NT2/D1 (cell line): Measurements from ENCODE around the gene SYS1.
A peak's percentile ranks its signal among the peaks of the same experiment; 100 is the strongest.

Experiments used
- DNase-seq: peaks from one replicate; pipeline ENCODE4 v3.0.0-alpha.2; 2011; ENCODE audit warnings: low read depth, low spot score
- H3K27me3 ChIP-seq: 2 replicates; pipeline ENCODE4 v1.6.0; 2011; ENCODE audit warnings: mild to moderate bottlenecking; ENCODE audit not compliant: insufficient read length, insufficient read depth
- H3K36me3 ChIP-seq: 2 replicates; pipeline ENCODE4 v1.6.1; 2011; ENCODE audit warnings: mild to moderate bottlenecking, low read length, mixed read lengths; ENCODE audit not compliant: insufficient read depth, insufficient read length
- H3K4me1 ChIP-seq: 2 replicates; pipeline ENCODE4 v1.5.1; 2011; ENCODE audit not compliant: insufficient read depth, insufficient read length
- H3K4me3 ChIP-seq: 2 replicates; pipeline ENCODE4 v1.5.1; 2011; ENCODE audit warnings: low read depth; ENCODE audit not compliant: insufficient read length
- H3K9ac ChIP-seq: 2 replicates; pipeline ENCODE4 v1.6.0; 2011; ENCODE audit warnings: low read depth; ENCODE audit not compliant: insufficient read length
- H3K9me3 ChIP-seq: 2 replicates; pipeline ENCODE4 v1.5.1; 2011; ENCODE audit warnings: mild to moderate bottlenecking, low read length; ENCODE audit not compliant: insufficient read depth
- SUZ12 ChIP-seq: IDR thresholded peaks from 2 replicates; pipeline ENCODE4 v1.6.1; 2011; ENCODE audit not compliant: insufficient read length, insufficient read depth; ENCODE audit errors: extremely low read depth
- YY1 ChIP-seq: IDR thresholded peaks from 2 replicates; pipeline ENCODE4 v1.6.1; 2011; ENCODE audit not compliant: insufficient read length, insufficient read depth
- ZNF274 ChIP-seq: IDR thresholded peaks from 2 replicates; pipeline ENCODE4 v1.6.1; 2011; ENCODE audit warnings: mild to moderate bottlenecking, low read depth, low read length

The SYS1 gene

DNA sequence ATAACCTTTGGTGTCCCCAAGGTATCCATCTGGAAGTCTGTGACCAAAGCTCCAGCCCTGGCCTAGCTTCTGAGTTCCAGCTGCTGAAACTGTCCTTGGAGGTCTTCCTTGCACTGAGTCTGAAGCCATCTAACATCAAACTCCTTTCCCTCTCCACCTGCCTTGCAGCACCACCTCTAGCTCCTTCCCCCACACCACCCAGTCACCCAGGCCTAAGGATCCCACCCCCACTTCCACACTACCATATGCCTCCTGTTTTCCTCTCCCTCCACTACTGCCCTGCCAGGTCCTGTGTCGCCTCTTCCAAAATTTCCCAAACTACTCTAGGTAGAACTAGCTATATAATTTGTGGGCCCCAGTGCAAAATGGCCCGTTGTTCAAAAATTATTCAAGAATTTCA, 44.0 kb upstream of the SYS1 start:
- TF ChIP-seq YY1 (no peak), ZNF274 (no peak), SUZ12 (no peak)
- Histone ChIP-seq H3K9ac (no peak overlapping the region), H3K4me3 (no peak overlapping the region), H3K4me1 (no peaks in the 10 kb centered on the region), H3K9me3 (no peaks in the 10 kb centered on the region), H3K36me3 (no peaks in the 10 kb centered on the region), H3K27me3 (no peaks in the 10 kb centered on the region)
- DNase-seq, result no peak

- no peak for TF ChIP-seq ZNF274
- no peak for TF ChIP-seq YY1
- TF ChIP-seq SUZ12, result no peak
- H3K4me3 ChIP-seq, result no peak overlapping the region
- peaks cover 17% of the 10 kb centered on the region for H3K36me3 ChIP-seq
- H3K9ac ChIP-seq, result no peak overlapping the region
- no peak for DNase-seq
- no peaks in the 10 kb centered on the region for H3K9me3 ChIP-seq
- no peaks in the 10 kb centered on the region for H3K27me3 ChIP-seq
- peaks cover 3% of the 10 kb centered on the region for H3K4me1 ChIP-seq
Measured at GRCh38 chr20:45320948-45321595, 41.9 kb upstream of the SYS1 start.

DNA sequence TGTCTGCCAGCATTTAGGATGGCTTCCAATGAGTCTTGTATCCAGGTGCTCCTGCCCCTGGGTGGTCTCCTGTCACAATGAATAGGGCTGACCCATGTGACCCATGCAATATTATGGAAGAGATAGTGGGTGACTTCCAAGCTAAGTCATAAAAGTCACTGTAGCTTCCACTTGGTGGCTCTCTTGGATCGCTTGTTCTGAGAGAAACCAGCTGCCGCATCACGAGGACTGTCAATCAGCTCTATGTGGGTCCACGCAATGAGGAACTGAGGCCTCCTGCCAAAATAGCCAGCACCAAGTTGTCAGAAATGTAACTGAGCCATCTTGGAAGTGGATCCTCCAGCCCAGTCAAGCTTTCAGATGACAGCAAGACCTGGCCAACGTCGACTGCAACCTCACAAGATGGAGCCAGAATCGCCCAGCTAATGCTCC, 40.0 kb upstream of the SYS1 start:
- H3K9me3 ChIP-seq, result no peaks in the 10 kb centered on the region
- H3K4me1 ChIP-seq, result peaks cover 3% of the 10 kb centered on the region
- peaks cover 36% of the 10 kb centered on the region for H3K36me3 ChIP-seq
- no peak for DNase-seq
- TF ChIP-seq YY1, result no peak
- TF ChIP-seq SUZ12, result no peak
- no peak for TF ChIP-seq ZNF274
- H3K4me3 ChIP-seq, result no peak overlapping the region
- no peak overlapping the region for H3K9ac ChIP-seq
- no peaks in the 10 kb centered on the region for H3K27me3 ChIP-seq

- TF ChIP-seq ZNF274, result no peak
Measured at GRCh38 chr20:45323731-45324130, 39.2 kb upstream of the SYS1 start.

DNA sequence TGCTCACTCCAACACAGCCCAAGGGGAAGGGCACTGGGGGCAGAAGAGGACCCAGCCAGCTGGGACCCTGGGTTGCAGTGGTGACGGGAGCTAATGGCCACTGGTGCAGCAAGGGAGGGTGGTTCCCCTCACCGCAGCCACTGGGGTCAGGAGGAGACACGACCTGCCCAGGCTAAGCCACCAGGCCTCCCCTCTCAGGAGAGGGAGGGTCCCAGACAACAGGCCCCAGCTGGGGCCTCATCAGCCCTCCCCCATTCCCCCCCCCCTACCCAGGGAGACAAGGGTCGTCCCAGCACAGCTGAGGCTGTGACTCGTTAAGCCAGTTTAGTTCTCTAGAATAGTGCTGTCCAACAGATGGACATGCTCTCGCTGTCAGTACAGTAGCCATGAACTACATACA, 37.6 kb upstream of the SYS1 start:
- Histone ChIP-seq H3K9ac (peak overlapping the region; percentile 5), H3K4me3 (no peak overlapping the region), H3K36me3 (peaks cover 60% of the 10 kb centered on the region), H3K9me3 (no peaks in the 10 kb centered on the region), H3K4me1 (peaks cover 3% of the 10 kb centered on the region), H3K27me3 (no peaks in the 10 kb centered on the region)
- TF ChIP-seq ZNF274, result no peak
- TF ChIP-seq SUZ12, result no peak
- no peak for TF ChIP-seq YY1
- no peak for DNase-seq

More at GRCh38 chr20:45323731-45324130, 39.2 kb upstream of the SYS1 start:
- DNase-seq, result no peak
- H3K4me3 ChIP-seq, result no peak overlapping the region
- peaks cover 3% of the 10 kb centered on the region for H3K4me1 ChIP-seq
- no peaks in the 10 kb centered on the region for H3K9me3 ChIP-seq
- H3K9ac ChIP-seq, result no peak overlapping the region
- H3K36me3 ChIP-seq, result peaks cover 43% of the 10 kb centered on the region
- H3K27me3 ChIP-seq, result no peaks in the 10 kb centered on the region

- Histone ChIP-seq H3K27me3 (no peaks in the 10 kb centered on the region), H3K9me3 (no peaks in the 10 kb centered on the region), H3K36me3 (peaks cover 90% of the 10 kb centered on the region), H3K4me1 (peaks cover 3% of the 10 kb centered on the region), H3K4me3 (no peak overlapping the region), H3K9ac (no peak overlapping the region)
- TF ChIP-seq YY1 (no peak), SUZ12 (no peak), ZNF274 (no peak)
- DNase-seq, result no peak
Measured at GRCh38 chr20:45328451-45328850, 34.5 kb upstream of the SYS1 start.

DNA sequence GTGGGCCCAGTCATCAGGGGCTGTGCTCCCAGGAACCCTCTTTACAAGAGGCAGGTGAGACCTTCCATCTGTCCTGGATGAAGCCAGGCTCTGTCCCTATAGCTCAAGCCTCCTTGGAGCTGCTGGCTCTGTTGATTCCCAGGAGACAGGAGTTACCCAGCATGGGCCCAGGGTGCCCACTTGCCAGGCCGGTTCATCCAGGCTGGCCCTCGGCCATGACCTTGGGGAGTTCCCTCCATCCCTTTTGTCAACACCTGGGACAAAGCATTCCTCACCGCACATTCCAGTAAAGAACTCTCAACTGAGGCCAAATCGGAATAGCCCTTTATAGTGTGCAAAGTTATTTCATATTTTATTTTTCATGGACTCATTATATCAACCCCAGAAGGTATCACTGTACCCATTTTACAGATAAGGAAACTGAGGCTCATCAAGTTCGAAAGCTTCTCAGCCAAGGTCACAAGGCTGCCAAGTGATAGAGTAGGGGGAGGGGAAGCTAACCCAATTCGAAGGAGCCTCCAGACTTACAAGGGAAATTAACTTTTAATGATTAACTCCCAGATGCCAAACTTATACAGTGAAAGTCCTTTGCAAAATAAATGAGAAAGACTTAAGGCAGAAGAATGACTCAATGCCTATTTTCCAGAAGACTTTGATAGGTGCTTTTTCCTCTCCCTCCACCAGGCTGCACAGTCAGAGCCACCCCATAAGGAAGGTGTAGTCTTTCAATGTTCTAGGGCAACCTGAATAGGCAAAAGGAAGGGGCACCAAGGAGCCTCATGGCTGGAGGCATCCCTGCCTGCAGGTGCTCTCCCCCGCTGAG, 33.2 kb upstream of the SYS1 start:
- no peaks in the 10 kb centered on the region for H3K27me3 ChIP-seq
- peaks cover 97% of the 10 kb centered on the region for H3K36me3 ChIP-seq
- H3K9me3 ChIP-seq, result no peaks in the 10 kb centered on the region
- no peak for DNase-seq
- no peak overlapping the region for H3K4me3 ChIP-seq
- H3K4me1 ChIP-seq, result peaks cover 3% of the 10 kb centered on the region
- no peak for TF ChIP-seq SUZ12
- no peak overlapping the region for H3K9ac ChIP-seq
